Measurements from ENCODE around the gene LDLRAP1.

DNA sequence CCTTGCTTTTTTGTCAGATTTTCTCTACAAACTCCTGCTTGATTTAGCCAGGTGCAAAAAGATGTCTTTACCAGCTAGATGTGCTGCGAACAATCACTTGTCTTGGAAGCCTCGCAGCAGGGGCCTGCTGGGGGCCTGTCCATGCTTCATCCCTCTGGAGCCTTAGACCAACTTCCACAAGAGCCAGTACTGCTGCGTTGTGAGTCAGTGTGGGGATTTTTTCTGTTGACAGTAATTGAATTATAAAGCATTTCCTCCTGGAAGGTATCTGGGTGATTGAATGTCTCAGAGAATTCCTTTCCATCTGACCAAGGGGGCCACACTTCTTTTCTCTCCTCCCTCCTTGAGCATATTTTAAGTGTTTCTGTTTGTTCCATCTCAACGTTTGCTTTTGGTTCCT is 40.4 kb upstream of the LDLRAP1 start:
- TF ChIP-seq ESRRA (CRISPR knock-in tag; IDR thresholded peaks at IDR 0.05; ENCODE audit: borderline replicate concordance): no peak
- TF ChIP-seq, protein P1, sequence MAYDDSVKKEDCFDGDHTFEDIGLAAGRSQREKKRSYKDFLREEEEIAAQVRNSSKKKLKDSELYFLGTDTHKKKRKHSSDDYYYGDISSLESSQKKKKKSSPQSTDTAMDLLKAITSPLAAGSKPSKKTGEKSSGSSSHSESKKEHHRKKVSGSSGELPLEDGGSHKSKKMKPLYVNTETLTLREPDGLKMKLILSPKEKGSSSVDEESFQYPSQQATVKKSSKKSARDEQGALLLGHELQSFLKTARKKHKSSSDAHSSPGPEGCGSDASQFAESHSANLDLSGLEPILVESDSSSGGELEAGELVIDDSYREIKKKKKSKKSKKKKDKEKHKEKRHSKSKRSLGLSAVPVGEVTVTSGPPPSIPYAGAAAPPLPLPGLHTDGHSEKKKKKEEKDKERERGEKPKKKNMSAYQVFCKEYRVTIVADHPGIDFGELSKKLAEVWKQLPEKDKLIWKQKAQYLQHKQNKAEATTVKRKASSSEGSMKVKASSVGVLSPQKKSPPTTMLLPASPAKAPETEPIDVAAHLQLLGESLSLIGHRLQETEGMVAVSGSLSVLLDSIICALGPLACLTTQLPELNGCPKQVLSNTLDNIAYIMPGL (CRISPR knock-in tag; IDR thresholded peaks at IDR 0.05): no peak
- TF ChIP-seq, protein P2, sequence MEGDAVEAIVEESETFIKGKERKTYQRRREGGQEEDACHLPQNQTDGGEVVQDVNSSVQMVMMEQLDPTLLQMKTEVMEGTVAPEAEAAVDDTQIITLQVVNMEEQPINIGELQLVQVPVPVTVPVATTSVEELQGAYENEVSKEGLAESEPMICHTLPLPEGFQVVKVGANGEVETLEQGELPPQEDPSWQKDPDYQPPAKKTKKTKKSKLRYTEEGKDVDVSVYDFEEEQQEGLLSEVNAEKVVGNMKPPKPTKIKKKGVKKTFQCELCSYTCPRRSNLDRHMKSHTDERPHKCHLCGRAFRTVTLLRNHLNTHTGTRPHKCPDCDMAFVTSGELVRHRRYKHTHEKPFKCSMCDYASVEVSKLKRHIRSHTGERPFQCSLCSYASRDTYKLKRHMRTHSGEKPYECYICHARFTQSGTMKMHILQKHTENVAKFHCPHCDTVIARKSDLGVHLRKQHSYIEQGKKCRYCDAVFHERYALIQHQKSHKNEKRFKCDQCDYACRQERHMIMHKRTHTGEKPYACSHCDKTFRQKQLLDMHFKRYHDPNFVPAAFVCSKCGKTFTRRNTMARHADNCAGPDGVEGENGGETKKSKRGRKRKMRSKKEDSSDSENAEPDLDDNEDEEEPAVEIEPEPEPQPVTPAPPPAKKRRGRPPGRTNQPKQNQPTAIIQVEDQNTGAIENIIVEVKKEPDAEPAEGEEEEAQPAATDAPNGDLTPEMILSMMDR (IDR thresholded peaks at IDR 0.05): no peak
- TF ChIP-seq SMAD3 (CRISPR knock-in tag; IDR thresholded peaks at IDR 0.05; ENCODE audit: borderline replicate concordance): no peak
- TF ChIP-seq, protein P3, sequence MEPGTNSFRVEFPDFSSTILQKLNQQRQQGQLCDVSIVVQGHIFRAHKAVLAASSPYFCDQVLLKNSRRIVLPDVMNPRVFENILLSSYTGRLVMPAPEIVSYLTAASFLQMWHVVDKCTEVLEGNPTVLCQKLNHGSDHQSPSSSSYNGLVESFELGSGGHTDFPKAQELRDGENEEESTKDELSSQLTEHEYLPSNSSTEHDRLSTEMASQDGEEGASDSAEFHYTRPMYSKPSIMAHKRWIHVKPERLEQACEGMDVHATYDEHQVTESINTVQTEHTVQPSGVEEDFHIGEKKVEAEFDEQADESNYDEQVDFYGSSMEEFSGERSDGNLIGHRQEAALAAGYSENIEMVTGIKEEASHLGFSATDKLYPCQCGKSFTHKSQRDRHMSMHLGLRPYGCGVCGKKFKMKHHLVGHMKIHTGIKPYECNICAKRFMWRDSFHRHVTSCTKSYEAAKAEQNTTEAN (CRISPR knock-in tag; IDR thresholded peaks at IDR 0.05): no peak
- TF ChIP-seq ZNF671 (CRISPR knock-in tag; IDR thresholded peaks at IDR 0.05): no peak
- TF ChIP-seq, protein P4, sequence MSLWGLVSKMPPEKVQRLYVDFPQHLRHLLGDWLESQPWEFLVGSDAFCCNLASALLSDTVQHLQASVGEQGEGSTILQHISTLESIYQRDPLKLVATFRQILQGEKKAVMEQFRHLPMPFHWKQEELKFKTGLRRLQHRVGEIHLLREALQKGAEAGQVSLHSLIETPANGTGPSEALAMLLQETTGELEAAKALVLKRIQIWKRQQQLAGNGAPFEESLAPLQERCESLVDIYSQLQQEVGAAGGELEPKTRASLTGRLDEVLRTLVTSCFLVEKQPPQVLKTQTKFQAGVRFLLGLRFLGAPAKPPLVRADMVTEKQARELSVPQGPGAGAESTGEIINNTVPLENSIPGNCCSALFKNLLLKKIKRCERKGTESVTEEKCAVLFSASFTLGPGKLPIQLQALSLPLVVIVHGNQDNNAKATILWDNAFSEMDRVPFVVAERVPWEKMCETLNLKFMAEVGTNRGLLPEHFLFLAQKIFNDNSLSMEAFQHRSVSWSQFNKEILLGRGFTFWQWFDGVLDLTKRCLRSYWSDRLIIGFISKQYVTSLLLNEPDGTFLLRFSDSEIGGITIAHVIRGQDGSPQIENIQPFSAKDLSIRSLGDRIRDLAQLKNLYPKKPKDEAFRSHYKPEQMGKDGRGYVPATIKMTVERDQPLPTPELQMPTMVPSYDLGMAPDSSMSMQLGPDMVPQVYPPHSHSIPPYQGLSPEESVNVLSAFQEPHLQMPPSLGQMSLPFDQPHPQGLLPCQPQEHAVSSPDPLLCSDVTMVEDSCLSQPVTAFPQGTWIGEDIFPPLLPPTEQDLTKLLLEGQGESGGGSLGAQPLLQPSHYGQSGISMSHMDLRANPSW (CRISPR knock-in tag; conservative IDR thresholded peaks at IDR 0.05; ENCODE audit: low read depth): no peak
- TF ChIP-seq SP1 (CRISPR knock-in tag; conservative IDR thresholded peaks at IDR 0.05): no peak
- TF ChIP-seq, protein P5, sequence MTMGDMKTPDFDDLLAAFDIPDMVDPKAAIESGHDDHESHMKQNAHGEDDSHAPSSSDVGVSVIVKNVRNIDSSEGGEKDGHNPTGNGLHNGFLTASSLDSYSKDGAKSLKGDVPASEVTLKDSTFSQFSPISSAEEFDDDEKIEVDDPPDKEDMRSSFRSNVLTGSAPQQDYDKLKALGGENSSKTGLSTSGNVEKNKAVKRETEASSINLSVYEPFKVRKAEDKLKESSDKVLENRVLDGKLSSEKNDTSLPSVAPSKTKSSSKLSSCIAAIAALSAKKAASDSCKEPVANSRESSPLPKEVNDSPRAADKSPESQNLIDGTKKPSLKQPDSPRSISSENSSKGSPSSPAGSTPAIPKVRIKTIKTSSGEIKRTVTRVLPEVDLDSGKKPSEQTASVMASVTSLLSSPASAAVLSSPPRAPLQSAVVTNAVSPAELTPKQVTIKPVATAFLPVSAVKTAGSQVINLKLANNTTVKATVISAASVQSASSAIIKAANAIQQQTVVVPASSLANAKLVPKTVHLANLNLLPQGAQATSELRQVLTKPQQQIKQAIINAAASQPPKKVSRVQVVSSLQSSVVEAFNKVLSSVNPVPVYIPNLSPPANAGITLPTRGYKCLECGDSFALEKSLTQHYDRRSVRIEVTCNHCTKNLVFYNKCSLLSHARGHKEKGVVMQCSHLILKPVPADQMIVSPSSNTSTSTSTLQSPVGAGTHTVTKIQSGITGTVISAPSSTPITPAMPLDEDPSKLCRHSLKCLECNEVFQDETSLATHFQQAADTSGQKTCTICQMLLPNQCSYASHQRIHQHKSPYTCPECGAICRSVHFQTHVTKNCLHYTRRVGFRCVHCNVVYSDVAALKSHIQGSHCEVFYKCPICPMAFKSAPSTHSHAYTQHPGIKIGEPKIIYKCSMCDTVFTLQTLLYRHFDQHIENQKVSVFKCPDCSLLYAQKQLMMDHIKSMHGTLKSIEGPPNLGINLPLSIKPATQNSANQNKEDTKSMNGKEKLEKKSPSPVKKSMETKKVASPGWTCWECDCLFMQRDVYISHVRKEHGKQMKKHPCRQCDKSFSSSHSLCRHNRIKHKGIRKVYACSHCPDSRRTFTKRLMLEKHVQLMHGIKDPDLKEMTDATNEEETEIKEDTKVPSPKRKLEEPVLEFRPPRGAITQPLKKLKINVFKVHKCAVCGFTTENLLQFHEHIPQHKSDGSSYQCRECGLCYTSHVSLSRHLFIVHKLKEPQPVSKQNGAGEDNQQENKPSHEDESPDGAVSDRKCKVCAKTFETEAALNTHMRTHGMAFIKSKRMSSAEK (CRISPR knock-in tag; IDR thresholded peaks at IDR 0.05; ENCODE audit: borderline replicate concordance): no peak
- TF ChIP-seq NFYB (CRISPR knock-in tag; conservative IDR thresholded peaks at IDR 0.05; ENCODE audit: low read depth): no peak
- TF ChIP-seq RELA (CRISPR knock-in tag; IDR thresholded peaks at IDR 0.05; ENCODE audit: borderline replicate concordance): no peak

Measured in WTC11 (cell line).